ENCODE results near the gene DHX16.

DHX16 gene

DNA sequence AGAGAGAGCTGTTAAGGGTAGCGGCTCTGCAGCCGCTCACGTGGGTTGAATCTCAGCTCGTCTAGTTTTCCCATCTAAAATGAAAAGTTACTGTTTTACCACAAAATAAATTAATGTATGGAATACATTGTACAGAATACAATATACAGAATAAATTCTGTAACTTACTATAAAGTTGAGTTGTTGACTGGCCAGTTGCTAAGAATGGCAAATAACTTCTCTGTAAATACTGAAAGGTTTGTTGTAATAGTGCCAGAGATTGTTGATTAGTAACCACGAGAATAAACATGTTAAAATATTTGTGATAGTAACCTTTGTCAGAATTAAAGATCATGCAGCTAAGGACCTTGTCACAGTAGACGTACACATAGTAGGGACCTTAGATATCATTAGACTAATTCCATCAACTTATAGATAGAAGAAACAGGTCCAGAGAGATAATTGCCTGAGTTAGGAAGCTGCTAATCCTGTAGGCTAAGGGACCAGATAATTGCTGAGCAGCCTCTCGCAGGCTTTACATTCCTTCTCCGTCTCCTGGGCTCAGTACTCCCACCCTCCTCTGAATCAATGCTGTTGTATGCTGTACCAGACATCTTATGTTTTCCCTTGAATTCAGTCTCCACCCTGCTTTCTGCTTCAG is 18.5 kb upstream of the DHX16 start:
- DNase-seq, result no peak

DNA sequence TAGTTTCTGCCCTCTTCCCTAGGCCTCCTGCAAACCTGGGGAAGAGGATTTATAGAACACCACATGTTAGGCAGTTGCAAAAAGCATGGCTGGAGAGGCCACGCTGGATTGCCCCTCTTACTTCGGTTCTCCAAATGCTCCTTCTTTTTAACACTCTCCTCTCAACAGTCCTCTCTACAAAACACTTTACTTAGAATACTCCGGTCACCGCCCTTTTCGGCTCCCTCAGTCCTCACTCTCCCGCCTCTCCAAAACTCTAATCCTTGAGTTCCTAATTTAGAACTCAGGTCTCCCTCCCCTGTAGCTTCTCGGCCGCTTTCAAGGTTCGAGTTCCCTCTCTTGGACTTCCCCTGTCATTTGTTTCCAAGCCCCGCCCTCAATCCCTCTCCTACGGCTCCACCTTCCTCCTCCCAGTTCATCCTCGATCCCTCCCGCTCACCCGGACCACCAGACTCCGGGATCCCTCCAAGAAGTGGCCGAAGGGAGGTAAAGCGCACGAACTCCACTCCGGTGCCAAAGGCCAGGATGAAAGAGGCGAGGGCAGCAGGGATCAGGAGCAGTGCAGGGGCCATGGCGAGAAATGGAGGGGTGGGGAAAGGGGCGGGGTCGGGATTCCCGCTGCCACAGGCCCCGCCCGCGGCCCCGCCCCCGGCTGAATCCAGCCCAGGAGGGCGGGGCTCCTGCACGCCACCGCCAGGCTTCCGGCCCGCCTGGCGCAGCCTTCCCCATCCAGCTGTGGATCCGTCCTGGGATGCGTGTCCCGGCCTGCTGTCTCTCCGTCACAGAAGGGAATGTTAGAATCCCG is 17.8 kb upstream of the DHX16 start, which contains the start of gene NRM:
NRM (minus strand) TSS at position 582 of the 805 bp plus-strand sequence; CDS start at position 572, 10 bp downstream.
- DNase-seq, result peak; percentile 71

DNA sequence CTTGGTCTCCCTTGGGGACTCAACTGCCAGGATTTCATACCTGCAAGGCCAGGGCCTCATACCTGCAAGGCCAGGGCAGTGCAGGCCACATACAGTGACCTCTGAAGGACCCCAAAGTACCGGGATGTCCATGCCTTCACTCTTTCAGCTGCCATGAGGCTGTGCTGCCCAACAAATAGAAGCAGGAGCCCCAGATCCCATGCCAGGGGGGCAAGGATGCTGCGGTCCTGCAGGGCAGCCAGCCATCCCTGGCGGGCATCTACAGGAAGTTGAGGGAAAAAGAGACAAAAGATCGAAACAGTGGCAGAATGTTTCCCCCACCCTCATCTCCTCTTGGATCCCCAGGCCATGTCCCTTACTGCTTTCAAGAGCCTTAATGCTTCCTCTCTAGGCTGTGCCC is 17.2 kb upstream of the DHX16 start:
- DNase-seq, result no peak

DNA sequence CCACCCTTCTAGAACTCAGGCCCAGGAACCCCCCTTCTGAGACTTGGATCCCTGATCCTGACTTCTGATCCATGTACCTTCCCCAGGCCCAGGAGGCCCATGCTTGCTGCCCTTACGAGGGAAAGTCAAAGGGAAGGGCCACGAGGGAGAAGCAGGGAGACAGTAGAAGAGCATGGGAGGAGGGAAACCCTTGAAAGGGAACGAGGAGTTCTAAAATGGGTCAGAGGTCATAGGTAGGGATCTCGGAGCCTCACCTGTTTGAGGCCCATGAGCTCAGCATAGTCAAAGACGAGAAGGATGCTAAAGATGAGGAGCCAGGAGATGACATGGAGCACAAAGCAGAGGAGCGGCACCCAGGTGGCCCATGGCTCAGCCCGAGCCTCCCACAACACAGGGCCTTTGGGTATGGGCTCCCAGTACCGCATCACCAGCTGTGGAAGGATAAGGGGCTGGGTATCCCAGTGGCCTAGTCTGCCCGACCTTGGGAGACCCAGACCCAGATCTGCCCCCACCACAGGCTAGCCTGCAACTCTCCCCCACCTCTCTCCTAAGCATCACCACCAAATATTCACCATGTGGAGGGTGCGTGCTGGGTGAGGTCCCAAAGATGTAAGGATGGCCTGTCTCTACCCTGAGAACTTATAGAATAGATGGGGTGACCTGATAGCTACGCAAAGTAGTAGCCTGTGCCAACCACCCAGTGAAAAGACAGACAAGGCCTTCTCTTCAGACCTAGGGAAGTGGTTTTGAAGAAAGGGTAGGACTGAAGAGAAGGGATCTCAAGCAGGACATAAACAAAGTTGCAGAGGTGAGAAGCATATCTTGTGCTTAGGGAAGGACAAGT is 16.4 kb upstream of the DHX16 start:
- no peak for DNase-seq

DNA sequence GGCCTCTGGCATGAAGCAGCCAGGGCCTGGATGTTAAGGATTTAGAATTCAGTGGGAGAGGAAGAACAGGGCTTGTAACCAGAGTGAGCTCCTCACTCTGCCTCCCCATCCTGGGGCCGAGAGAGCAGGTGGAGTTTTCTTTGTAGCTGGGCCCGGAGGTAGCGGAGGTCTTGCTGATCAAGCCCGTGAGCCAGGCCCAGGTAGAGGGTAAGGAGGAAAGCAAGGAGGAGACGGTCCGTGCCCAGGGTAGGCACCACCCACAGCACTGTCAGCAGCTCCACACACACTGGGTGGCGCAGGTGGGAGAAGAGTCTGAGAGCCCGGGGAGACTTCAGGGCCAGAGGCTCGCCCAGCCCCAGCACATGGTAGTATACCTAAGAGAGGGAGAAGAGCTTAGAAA is 15.8 kb upstream of the DHX16 start:
- no peak for DNase-seq

DNA sequence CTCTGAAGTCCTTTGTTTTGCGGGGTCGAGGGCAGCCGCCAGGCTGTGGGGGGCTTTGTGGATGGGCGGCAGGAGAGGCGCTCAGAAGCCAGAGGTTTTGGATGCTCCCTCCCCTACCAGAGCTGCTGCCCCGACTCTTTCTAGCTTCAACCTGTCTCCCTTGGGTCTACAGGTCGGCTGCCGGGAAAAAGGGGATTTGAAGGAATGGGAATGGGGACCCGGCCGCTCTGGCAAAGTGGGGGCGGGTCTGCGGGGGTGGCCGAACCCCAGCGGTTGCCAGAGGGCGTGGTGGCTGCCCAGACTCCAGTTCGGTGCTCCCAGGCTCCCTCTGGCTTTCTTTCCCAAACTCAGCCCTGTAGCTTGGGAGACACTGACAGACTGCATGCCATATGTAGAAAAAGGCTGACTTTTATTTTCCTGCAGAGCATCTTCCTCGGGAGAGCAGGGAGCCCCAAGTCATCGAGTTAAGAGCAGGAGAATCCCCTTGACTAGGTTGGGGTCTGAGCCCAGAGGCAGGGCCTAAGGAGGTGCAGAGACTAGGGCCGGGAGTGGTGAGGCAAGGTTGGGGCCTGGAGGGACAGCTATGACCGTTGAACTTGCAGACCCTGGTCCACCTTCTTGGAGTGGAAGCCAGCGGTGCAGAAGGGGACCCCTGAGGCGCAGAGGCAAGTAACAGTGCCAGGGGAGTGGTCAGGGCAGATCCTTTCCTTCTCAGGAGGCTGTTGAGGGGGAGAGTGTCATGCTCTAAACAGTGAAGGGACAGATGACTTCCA is 15.0 kb upstream of the DHX16 start:
- DNase-seq, result no peak

DNA sequence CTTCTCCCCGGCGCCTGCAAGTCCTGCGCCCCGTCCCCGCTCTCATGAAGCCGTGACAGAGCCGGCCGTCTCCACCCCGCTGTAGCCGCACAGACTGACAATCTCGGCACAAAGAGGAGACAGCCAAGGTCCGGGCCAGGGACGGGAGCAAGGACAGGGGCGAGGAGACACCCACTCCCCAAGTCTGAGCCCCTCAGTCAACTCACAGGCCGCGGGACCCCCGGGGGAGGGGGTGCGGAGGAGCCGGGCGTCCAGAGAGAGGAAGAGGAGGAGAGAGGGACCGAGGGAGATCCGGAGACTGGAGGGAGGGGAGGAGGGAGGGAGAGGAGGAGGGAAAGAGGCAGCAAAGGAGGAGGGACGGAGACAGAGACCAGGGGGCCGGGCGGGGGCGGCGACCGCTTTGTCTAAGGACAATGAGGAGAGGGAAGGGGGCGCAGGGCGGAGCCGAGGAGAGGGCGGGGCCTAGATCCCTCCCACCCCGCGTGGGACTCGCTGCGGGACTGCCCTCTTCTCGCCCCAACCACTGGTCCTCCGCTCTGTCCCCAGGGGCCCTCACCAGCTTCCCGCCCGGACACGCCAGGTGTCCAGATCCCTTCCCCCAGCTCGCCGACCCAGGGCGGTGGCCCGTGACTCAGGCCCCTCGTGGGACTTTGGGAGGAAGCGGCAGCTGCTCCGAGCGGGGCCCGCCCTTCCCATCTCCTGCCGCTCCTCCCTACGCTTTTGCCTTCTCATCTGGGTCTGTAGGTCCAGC is 14.3 kb upstream of the DHX16 start:
- peak; percentile 81 for DNase-seq

DNA sequence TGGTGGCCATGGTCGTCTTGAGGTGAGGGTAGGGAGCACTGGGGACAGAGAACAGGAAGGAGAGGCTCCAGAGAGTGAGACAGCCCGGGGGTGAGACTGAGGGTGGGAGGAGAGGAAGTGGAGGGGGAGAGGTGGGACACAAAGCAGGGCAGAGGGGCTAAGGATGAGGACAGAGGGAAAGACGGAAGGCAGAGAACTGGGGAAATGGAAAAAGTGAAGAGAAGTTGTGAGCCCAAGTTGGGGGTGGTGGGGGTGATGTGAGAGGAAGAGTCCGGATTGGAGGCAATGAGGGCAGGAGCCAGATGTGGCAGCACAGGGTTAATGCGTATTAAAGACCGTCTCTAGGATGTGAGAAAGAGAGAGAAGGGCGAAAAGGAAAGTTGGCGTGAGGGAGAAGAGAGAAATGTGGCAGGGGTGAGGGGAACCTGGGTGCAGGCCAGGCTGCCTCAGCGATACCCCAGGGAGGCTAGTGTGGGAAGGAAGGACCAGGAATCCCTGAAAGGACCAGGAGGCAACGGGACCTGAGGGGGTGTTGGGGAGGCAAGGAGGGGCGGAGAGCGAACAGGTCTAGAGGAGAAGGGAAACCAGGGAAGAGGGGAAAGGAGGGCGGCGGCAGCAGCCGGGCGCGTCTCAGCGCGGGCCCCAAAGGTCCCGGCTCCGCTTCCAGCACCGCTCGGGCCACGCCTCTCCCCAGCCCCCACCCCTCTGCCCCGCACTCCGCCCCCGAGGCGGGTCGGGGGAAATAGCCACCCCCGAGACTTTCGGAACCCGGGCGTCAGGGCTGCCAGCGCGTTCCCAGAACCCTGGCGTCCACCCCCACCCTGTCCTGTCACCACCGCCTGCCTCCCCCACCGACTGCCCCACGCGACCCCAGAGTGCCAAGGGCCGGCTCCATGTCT is 13.5 kb upstream of the DHX16 start, which contains the start of gene PPP1R18:
PPP1R18 (minus strand) TSS at position 637 of the 899 bp plus-strand sequence; CDS start at position 10, 627 bp downstream.
- DNase-seq, result peak; percentile 86

DNA sequence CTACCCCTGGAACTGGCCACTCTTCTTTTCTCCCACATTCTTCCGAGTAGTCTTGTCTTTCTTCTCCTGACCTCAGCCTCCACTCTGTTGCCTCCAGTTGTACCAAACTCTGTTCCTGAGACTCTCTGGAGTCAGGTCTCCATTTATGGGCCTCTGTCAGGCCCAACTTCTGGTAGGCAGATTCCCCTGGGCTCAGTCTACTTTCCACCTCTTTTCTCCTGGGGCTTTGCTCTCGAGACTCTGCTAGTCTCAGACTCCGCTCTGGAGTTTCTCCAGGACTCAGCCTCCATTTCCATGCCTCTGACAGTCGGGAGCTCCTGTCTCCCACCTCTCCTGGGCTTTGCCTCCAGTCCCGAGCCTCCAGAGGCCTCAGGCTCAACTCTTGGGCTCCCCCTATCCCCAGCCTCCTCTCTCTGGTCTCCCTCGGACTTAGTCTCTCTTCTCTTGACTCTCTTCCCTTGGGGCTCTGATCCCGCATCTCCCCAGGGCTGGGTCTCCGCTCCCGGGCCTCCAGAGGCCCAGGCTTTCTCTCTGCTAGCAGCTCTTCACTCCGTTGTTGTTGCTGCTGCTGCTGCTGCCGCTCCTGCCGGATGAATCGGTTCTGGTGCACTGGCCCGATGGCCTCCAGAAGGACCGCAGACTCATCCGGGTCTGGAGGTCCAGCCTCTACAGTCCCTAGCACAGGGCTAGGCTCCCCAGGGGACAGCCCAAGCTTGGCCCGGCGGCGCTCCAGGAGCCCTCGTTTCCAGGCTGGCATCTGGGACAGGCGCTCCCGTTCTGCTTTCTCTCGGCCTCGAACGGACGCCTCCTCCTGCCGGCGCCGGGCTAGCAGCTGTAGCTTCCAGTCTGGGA is 12.6 kb upstream of the DHX16 start:
- DNase-seq, result no peak

DNA sequence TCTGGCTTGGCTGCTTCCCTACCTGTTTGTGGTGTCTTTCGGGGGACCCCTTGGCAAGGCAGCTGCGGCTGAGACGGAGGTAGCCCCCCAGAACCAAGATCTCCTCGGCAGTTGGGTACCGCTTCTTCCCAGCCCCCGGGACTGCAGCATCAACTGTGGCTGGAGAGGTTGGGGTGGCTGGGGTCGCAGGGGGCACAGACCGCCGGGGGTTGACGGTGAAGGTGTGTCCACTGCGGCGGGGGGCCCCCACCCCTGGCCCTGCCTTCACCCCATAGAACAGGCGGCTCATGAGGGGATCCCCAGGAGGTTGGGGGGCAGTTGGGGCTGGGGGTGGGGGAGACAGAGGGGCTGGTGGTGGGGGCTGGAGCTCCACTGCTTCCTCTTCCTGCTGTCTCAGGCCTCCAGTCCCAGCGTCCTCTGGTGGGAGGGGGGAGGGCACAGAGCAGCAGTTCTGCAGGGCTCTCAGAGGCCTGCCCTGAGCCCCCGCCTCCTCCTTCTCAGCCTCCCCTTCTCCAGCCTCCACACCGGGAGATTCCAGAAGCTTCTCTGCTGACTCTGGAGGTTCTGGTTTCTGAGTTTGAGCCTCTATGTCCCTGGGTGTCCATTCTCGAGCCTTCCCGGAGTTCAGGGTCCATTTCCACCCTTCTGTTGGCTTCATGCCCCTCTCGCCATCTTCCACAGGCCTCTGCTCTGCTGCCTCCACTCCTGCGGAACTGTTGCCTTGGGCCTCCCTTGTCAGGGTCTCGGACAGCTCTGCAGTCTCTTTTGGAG is 11.8 kb upstream of the DHX16 start:
- peak; percentile 61 for DNase-seq

DNA sequence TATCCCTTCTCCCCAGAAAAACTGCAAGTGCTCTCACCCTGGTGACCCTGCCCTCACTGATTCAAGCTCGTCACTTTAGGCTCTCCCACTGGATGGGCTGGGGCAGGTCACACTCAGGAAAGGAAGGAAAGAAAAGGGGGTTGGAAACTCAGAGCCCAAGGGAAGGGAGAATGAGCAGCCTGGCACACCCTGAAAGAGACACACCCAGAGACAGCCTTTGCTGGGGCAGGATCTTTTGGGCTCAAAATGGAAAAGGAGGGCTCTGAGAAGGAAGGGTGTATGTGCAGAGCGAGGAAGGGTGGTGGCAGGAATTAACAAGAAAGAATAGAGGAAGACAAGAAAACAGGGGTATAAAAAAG is 11.2 kb upstream of the DHX16 start:
- no peak for DNase-seq

DNA sequence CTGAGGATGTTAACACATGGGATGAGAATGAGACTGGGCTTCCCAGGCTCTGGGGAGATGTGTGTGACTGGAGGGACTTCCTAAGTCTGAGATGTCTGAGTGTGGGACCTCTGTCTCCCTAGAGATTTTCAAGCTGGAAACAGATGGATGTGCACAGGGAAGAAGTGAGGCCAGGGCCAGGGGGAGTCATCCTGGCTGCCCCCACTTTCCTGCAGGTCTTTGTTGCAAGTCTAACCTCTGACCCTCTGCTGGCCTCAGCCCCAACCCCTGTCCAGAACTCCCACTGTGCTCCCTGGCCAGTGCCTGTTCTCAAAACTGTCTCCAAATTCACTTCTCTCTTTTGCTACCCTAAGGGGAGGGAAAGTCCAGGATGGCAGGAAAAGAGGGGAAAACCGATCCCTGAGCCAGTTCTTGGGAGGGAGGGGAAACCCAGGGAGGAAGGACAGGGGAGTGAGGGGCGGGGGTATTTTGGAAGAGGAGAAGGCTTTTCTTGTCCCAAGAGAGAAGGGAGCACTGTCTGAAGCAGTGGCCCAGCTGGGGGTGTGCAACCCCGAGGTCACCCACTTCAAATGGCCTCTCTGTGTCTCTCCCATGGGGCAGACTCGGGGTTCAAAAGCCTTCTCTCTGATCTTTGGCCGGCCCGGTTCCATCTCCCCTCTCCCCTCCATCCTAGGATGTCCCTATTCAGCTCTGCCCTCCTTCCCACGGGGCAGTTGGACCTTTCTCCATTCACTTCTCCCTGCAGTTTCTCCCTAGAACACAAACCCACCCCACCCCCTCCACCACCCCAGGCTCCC is 10.6 kb upstream of the DHX16 start:
- DNase-seq, result no peak

DNA sequence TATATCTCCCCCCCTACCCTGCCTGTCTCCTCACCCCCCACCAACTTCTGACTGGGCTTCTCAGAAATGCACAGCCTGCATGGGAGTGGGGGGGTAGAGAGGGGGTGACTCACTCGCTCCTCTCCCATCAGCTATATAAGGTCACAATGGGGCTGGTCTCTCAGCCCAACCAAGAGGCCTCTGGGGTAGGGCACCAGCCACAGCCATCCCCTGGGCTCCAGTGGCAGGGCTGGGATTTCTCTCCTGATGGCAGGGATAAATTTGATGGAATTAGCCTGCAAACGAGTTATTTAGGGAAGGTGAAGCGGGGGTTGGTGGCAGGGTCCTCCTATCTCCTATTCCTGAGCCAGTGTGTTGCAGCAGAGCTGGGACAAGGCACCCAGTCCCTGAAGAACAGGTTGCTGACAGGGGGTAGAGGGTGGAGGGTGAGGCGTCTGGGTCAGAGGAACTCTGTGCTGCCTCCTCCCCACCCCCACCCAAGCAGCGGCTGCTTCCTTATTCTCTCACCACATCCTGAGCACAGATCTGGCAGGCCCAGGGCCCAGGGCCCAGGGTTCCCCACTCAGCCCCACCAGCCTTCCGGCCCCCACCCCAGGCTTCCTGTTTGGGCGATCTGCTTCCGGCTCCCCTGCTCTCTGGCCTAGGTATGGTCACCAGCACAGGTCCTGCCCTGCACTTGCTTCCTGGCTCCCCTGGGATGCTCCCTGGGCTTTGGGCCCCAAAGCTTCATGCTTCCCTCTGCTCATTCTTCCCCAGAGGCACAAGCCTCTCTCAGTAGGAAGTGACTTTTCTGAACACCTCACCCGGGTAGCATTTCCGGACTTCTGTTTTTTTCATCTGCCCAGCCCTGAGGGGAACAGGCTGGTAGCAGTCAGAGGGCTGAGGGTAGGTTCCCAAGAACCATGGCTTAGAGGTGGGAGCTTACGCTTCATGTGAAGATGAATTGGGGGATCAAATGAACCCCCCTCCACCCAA is 9.6 kb upstream of the DHX16 start:
- DNase-seq, result peak; percentile 90

DNA sequence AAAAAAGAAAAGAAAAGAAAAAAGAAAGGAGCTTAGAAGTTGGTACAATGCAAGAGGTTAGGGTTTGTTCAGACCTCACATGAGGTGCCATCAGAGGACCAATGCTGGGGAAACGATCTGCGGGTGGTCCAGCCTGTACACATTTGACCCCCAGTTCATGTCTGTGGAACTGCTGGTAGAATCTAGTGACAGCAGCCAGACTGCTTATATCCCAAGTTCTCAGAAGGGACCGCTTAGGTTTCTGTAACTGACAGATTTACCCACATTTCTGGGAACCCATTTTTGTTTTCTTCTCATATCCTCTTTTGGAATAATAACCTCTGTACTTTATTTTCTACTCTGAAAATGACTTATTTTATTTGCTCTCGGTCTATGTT is 8.9 kb upstream of the DHX16 start:
- no peak for DNase-seq

DNA sequence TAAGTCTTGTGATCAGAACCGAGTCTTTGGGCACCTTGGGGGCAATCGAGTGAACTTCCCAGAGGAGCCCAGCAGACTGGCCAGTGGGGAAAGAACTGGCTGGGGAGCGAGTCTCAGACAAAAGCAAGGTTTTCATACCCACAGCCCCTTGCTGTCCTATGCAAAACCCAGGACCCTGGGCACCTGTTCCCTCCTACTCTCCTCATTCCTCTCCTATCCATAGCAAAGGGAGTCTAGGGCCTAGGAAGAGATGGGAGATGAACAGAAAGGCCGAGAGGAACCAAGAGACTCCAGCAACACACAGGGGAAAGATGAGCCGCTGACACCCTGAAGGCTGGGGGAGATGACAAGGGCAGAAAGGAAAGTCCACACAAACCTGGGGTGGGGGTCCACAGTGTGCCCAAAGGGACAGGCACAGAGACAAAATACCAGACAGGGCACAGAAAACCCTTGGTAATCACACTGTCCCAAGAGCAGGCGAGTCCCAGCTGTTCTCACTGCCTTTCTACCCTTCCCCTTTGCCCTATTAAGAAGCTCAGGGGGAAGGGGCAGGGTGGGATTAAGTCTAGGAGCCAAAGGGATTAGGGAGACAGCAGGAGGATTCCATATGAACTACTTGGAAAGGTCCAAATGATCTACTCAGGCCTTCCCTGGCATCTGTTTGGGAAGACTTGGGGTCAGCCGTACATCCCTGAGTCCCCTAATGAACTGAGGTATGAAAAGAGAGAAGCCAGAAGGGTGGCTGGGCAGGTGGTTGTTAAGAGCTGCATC is 7.1 kb upstream of the DHX16 start:
- DNase-seq, result no peak

Data from CD4-positive, alpha-beta T cell treated with Interleukin-10 for 1 hour (primary cell).